Measurements from ENCODE around the gene SOWAHA. TPM values are rescaled to one million over a fixed set of nuclear protein-coding genes. Genes with fewer than 3 reads are reported as not detected.

SOWAHA gene
- total and polyA plus RNA-seq, 10 of the 15 experiments (the other 5 are each of a cell fraction or from before 2014, with no cell fraction given), result 0.02 to 0.37 (median 0.05) TPM; not detected in 4

- peak; percentile 18; the same call in 1 of the 2 replicates for TF ChIP-seq ZNF687 (IDR thresholded peaks at IDR 0.05)
- TF ChIP-seq SP1 (IDR thresholded peaks at IDR 0.05; ENCODE audit: low read depth, low read length), result peak; percentile 8
- TF ChIP-seq BCL11A (IDR thresholded peaks at IDR 0.05; ENCODE audit: low read depth, low read length), result no peak
- no peak for TF ChIP-seq FOXM1 (IDR thresholded peaks at IDR 0.05; ENCODE audit: low read depth, low read length)
- no peak for TF ChIP-seq CBX3 (IDR thresholded peaks at IDR 0.05; ENCODE audit: borderline replicate concordance, low read depth)
- no peak for TF ChIP-seq NR2C1 (IDR thresholded peaks at IDR 0.05)
- peak; percentile 79 for TF ChIP-seq MEF2B (IDR thresholded peaks at IDR 0.05; ENCODE audit: partially characterized antibody, poor library complexity, severe bottlenecking)
- no peak for TF ChIP-seq CUX1 (IDR thresholded peaks at IDR 0.05; ENCODE audit: insufficient replicate concordance, low read depth, low read length)
- TF ChIP-seq ESRRA (IDR thresholded peaks at IDR 0.05; ENCODE audit: low read length), result no peak
- TF ChIP-seq WRNIP1 (IDR thresholded peaks at IDR 0.05; ENCODE audit: borderline replicate concordance, low read depth, low read length), result no peak
- TF ChIP-seq ZBED1 (IDR thresholded peaks at IDR 0.05; ENCODE audit: borderline replicate concordance), result no peak
- TF ChIP-seq CEBPB (IDR thresholded peaks at IDR 0.05; ENCODE audit: borderline replicate concordance in 1 of 2, low read depth in 2 of 2, low read length in 2 of 2), result no peak
- TF ChIP-seq POLR2AphosphoS2 (IDR thresholded peaks at IDR 0.05; ENCODE audit: low read depth, low read length), result no peak
- TF ChIP-seq KLF5 (IDR thresholded peaks at IDR 0.05; ENCODE audit: partially characterized antibody), result no peak
- TF ChIP-seq RFX5 (IDR thresholded peaks at IDR 0.05; ENCODE audit: low read depth, low read length), result no peak
- TF ChIP-seq PML (IDR thresholded peaks at IDR 0.05; ENCODE audit: low read length), result no peak
- TF ChIP-seq ATF2 (IDR thresholded peaks at IDR 0.05; ENCODE audit: low read length), result no peak
- TF ChIP-seq SIN3A (IDR thresholded peaks at IDR 0.05; ENCODE audit: low read depth, low read length), result no peak
- no peak for TF ChIP-seq ZNF217 (IDR thresholded peaks at IDR 0.05)
- peak; percentile 26; the same call in 1 of the 2 replicates for TF ChIP-seq TAF1 (IDR thresholded peaks at IDR 0.05; ENCODE audit: borderline replicate concordance, low read depth, low read length)
- no peak for TF ChIP-seq HDAC2 (IDR thresholded peaks at IDR 0.05)
- TF ChIP-seq HDGF (IDR thresholded peaks at IDR 0.05), result no peak
Observed at GRCh38 chr5:132830436-132831094, 17.5 kb downstream of the SOWAHA start, which contains the start of gene SHROOM1 (continued).

All from GM12878 (cell line).